Left renal cortex interstitium (tissue), 4 donors: ENCODE measurements around the gene CNST. TPM values are rescaled to one million over a fixed set of nuclear protein-coding genes. Genes with fewer than 3 reads are reported as not detected.
"Not testable (repeated sequence)": the region's sequence is repeated elsewhere in the genome, so short reads cannot be mapped to it uniquely, and the experiment has no call there.

Experiments
- DNase-seq, 4 donors: peaks; one replicate each; pipeline ENCODE4 v3.0.0-alpha.2; 2013; ENCODE audit warnings: low read depth in 4 of 4, low spot score in 2 of 4, missing footprints in 1 of 4
- polyA plus RNA-seq, 4 donors: library from polyadenylated mRNA; unstranded; fragments of 120-200 nt; gene quantifications; one replicate each; pipeline ENCODE4 v1.2.1, GENCODE V29; 2013; ENCODE audit not compliant: insufficient read length in 4 of 4

The CNST gene
- polyA plus RNA-seq, 4 donors: 19.1 to 22.8 (median 21.0) TPM

DNA sequence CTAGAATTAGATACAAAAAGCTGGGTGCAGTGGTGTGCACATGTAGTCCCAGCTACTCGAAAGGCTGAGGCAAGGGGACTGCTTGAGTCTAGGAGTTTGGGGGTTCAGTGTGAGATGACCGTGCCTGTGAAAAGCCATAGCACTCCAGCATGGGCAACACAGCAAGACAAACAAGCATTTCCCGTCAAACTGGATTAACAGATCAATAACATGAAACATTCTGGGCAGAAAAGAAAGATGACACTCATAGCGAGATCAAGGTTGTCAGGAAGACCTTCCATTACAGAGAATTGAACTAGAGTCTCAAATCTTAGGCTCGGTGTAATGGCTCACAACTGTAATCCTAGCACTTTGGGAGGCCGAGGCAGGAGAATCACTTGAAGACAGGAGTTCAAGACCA lies 14.1 kb upstream of the CNST start:
- DNase-seq: no peak

DNA sequence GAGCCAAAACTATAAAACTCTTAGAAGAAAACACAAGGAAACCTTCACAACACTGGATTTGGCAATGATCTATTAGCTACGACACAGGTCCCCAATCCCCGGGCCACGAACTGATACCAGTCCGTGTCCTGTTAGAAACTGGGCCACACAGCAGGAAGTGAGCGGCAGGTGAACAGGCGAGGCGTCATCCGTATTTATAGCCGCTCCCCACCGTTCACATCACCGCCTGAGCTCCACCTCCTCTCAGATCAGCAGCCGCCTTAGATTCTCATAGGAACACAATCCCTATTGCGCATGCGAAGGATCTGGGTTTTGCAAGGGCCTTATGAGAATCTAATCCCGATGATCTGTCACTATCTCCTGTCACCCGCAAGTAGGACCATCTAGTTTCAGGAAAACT lies 12.1 kb upstream of the CNST start:
- DNase-seq: no peak

DNA sequence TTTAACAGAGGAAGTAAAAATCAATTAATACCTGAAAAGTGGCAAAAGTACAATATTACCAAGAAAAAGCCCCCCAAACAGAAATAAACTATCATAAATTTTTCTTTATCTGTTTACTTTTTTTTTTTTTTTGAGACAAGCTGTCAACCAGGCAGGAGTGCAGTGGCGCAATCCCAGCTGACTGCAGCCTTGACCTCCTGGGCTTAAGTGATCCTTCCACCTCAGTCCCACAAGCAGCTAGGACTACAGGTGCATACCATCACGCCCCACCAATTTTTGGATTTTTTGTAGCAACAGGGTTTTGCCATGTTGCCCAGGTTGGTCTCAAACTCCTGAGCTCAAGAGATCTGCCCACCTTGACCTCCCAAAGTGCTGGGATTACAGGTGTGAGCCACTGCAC lies 8.2 kb upstream of the CNST start:
- no peak for DNase-seq

DNA sequence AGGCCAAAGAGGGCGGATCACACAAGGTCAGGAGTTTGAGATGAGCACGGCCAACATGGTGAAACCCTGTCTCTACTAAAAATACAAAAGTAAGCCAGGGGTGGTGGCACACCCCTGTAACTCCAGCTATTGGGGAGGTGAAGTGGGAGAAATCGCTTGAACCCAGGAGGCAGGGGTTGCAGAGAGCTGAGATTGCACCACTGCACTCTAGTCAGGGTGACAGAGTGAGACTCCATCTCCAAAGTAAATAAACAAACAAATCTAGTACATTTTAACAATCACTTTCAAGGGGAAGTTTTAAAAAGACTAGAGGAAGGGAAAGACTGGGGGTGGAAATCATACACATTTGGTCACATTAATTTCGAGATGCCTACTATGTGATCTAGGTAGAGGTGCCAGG lies 6.9 kb upstream of the CNST start:
- no peak for DNase-seq

DNA sequence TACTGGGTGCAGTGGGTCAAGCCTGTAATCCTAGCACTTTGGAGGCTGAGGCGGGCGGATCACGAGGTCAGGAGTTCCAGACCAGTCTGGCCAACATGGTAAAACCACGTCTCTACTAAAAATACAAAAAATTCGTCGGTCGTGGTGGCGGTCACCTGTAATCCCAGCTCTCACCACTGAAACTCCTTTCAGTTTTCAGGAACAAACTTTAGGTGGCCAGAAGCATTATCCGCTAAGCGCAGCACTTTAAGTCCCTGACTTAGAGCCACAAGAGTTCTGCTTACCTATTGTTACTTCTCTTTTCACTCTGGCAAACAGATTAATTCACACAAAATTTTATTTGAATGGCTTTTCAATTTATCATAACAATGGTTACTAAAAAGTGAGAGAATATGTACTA lies 5.4 kb upstream of the CNST start:
- DNase-seq: not testable (repeated sequence)

DNA sequence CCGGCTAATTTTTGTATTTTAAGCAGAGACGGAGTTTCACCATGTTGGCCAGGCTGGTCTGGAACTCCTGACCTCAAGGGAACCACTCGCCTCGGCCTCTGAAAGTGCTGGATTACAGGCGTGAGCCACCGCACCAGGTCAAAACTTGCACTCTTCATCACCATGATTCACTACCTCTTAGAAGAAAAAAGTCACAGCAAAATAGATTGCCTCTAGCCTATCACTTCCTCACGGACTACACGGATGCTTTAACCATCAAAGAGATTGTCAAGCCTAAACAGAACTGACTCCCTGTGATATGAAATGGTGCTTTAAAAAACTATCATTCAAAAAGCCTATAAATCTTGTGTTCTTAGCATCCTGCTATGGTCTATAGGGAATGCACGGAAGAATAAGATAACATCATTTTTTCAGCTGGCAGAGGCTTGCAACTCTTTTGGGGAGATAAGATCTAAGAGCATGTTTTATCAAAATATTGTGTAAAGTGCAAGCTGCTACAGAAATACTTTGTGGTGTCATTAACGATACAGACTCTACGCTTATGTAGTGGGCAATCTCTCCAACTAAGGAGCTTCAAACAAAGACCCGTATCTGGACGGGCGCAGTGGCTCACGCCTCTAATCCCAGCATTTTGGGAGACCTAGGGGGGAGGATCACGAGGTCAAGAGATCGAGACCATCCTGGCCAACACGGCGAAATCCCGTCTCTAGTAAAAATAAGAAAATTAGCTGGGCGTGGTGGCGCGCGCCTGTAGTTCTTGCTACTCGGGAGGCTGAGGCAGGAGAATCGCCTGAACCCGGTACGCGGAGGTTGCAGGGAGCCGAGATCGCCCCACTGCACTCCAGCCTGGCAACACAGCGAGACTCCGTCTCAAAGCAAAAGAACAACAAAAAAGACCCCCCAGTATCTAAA lies 1.2 kb upstream of the CNST start:
- DNase-seq: no peak

DNA sequence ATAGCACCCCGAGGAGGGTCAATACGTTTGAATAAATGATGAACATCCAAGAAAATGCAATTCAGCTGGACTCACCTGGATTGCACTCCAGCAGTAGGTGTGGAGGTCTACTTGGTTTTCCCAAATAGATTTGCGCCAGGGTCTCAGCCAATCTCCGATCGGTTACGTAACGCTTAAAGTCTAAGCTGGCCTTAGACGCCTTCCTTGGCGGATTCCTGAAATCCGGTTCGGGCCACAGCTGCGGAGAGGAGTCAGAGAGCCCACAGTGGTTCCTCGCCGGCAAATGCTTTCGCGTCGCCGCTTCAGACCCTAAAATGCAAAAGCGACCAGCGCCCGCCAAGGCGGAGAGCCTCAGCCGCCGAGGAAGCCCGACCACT lies 517 bp upstream of the CNST start:
- peak in 2 of 4 donors; percentile 30 to 36 for DNase-seq

DNA sequence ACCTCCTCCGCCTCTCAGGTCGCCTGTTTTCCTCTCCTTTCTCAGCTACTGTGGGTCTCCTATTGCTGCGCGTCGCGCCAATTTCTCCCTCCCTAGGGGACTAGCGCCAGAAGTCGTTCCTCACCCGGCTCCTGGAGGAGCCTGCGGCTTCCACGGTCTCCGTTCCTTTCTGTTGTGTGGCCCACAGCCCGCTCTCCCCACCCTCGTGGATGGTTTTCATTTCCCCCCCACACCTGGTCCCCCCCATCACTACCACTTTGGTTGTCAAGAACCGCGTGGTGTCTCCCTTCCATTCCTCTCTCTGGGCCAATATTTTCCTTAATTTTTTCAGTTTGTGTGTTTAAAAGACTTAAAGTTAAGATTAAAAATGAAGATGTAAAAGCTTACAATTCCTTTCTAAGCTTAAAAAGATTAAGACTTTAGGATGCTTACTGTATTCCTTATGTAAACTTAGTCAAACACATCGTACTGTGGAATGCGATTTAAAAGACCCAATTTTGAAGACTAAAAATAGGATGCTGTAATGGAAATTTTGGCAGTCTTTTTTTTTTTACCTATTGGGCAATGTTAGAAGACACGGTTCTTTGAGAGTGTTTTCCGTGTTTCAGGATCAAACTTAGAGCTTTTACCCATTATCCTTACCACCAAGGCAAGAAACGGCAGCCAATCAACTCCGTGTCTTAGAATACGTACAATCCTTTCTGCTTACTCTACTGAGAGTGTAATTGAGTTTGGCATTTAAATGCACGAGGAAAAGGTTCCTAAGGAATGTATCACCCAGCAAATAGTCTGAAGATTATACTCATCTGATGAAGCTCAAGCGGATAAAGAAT lies 773 bp downstream of the CNST start:
- peak in 3 of 4 donors; percentile 24 to 61 (median 36) for DNase-seq

DNA sequence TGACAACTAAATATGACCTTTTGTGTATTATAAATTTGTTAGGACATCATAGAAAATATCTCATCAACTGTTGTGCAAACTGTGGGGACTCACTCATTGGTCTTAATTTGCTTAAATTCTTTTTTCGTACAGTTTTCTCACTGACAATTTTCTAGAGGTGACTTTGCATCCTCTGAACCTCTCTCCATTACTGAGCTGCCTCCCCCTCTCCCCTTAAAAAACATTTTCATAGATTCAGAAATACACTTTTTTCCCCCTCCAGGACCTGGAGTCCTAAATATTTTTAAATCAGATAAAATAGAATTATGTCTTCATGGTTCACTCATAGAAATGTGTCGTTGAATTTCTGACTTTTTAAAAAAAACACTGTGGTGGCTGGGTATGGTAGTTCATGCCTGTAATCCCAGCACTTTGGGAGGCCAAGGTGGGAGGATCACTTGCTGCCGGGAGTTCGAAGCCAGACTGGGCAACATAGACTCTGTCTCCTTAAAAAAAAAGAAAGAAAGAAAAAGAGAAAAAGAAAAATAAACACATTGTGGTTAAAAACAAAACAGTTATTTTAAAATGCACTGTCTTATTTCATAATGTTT lies 1.5 kb downstream of the CNST start:
- no peak for DNase-seq

DNA sequence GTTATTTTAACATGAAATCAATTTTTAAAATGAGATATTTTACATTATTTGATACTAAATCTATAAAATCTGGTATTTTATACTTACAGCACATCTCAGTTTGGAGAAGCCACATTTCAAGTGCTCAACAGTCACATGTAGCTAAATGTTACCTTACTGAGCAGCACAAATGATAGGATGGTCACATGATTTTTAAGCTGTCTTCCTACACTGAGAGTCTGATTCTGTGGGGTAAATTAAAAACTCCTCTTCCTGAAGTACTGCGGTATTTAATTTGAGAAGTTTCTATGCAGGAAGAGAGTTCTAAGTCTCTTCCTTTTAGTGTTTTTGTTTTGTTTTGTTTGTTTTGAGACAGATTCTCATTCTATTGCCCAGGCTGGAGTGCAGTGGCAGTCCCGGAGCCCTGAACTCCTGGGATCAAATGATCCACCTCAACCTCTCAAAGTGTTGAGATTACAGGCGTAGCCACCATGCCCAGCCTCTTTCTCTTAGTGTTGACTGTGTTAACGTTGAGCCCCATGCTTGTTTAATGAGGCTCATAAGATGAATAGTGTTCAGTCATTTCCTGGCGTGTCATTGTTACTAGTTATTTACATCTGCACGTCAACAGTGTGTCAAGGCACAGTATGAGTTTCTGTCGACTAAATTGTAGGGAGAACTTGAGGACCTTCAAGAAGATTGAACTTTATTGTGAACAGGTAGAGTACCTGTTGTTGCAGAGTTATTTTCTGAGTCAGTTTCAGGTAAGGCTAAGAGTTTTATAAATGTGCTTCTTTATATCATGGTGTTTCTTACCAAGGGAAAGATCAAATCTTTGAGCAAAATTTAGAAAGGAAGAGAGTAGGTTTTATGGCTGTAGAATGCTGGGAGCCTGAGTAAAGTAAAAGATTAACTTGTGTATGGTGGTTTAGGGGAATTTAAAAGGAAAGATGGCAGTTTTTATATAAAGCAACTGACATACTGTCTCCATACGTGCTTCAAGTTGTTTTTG lies 3.3 kb downstream of the CNST start:
- no peak for DNase-seq

DNA sequence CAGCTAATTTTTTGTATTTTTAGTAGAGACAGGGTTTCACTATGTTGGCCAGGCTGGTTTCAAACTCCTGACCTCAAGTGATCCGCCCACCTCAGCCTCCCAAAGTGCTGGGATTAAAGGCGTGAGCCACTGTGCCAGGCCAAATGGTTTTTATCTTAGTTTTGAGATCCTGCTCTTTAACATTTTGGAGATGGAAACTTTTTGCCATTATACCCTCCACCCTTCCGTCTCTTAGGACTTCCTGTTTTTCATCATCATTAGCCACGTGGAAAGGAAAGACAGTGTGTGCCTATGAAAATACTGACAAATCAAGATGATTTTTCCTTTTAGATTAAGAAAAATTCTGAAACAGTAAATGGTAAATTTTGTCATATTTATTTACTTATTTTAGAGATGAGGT lies 5.1 kb downstream of the CNST start:
- not testable (repeated sequence) for DNase-seq

DNA sequence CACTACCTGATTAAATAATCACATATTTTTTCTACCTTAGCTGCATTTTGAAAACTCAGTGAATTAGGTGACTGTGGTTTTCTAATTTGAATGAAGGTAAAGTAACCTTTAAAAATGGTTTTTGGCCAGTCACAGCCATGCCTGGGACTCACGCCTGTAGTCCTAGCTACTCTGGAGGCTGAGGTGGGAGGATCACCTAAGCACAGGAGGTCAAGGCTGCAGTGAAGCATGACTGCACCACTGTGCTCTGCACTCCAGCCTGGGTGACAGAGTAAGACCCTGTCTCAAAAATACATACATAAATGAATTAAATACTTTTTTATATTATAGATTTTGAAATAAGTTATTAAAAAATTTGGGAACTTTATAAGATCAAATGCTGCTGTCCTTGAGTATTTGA lies 5.7 kb downstream of the CNST start:
- no peak for DNase-seq

DNA sequence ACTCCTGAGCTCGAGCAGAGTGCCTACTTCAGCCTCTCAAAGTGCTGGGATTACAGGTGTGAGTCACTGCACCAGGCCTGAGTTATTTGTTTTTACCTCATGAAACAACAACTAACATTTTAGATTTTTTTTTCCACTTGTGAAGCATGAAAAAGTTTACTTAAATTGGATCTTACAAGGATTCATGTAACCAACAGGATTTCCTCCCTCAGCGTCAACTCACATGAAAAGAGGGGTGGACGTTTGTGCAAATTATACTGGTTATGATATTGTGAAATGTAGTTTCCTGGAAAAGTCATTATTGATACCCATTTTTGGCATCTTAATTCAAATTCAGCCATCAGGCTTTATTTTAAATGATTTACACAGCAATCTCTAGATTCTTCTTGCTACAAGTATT lies 6.5 kb downstream of the CNST start:
- no peak for DNase-seq

DNA sequence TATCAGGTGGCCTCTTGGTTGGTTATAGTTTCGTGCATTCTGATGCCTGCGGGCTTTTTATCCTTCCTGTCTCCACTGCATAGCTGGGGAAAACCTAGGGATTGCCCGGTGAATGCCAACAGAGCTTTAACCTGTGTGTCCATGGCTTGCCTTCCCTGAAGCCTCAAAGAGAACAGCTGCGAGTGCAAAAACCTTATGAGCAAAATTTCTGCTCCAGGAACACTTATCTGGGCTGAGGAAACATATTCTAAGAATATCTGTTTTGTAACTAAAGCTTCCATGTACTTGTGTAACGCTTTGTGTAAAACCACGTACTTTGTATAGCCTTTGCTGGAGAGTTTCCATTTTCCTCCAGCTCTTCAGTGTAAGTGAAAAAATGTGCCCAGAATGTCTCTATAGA lies 7.2 kb downstream of the CNST start:
- DNase-seq: no peak

DNA sequence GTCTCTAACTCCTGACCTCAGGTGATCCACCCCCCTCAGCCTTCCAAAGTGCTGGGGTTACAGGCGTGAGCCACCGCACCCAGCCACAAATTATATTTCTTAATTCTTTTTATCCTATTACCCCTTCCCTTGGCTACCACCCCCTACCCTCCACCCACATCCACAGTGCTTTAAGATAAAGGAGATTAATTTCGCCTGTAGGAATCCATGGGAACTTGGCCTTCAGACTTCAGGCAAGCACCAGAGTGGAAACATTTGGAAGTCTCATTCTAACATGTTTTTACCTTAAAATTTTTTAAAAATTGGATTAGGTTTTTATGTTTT lies 10.4 kb downstream of the CNST start:
- no peak for DNase-seq

DNA sequence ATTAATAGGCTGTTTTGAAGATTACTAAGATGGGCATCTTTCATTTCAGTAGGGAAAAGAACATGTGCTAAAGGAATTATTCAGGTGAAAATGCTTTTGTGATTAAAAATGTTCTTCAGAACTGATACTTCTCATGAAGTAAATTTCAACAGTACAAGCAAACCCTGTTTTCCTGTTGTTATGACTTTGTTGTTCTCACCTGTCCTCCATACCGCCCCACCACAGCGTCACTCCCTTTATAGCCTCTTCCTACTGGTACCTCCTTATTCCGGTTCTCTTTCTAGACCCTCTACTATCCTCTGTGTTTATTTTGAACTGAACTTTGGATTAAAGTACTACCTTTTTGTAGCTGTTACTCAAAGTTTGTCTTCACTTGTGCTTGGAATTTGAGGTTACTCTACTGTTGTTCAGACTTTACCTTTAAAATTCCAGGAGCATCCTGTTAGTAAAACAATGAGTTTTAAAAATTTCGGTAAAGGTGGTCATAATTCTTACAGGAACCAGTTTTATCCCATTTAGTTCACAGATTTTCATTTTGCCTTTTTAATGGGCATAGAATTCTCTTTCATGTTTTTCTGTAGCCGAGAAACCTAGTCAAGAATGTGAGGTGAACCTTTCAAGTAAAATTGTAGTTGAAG lies 10.9 kb downstream of the CNST start:
- DNase-seq: no peak

DNA sequence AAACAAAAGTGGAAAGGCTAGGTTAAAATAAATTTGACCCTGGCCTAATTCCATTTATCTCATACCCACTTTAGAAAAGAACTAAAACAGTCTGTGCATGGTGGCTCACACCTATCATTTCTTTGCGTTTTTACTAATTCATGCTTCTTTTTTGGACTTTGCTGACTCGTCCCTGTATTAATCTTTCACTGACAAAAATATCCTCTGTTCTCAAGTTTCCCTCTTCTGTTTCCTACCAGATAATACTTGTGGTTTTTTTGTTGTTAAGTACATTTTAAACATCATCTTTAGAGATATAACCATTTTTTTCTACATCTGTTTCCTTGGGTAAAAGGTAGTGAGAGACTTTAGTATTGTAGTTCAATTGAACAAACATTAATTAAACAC lies 11.5 kb downstream of the CNST start:
- DNase-seq: no peak

DNA sequence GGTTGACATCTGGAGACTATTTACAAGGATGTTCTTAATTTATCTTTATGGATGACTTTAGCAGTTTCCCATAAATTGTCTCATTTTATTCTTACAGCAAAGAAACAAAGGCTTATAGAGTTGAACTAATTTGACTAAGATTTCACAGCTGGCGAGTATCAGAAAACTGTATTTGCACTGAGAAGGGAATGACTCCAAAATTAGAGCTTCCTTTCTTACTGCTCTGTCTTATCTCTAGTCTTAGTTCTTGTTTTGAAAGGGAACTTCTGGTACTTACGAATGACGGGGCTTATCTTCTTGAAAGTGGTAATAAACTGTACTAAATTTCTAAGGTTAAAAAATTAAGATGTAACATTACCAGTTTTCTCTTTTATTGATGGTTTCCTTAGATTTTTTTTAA lies 13.6 kb downstream of the CNST start:
- DNase-seq: peak in 1 of 4 donors; percentile 31

DNA sequence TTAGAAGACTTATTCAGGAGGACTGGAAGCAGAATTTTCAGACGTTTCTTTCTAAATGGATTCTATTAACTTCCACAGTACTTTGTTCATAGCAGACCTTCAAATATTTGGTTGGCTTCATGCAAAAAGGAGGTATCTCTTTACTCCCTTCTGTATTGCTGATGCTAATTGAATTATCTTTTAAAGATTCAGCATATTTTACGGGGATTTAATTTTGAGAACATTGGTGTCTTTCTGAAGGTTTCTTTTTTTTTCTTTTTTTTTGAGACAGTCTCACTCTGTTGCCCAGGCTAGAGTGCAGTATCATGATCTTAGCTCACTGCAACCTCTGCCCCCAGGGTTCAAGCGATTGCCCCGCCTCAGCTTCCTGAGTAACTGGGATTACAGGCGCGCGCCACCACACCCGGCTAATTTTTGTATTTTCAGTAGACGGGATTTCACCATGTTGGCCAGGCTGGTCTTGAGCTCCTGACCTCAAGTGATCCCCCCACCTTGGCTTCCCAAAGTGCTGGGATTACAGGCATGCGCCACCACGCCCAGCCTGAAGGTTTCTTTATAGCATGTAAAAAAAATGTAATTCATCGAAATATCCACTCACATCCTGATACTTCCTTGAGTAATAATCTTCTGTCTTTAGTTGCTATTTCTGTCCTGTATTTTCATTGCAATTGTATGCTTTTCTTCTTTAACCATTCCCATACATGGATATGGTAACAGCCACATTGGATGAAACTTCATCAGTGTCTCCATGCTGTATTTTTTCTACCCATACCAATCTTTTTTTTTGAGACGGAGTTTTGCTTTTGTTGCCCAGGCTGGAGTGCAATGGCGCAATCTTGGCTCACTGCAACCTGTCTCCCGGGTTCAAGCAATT lies 14.5 kb downstream of the CNST start:
- DNase-seq: no peak
